Suprapubic skin (tissue), 4 donors: ENCODE results near the gene PIGX. TPM values are rescaled to one million over a fixed set of nuclear protein-coding genes. Genes with fewer than 3 reads are reported as not detected.
A peak's percentile ranks its signal among the peaks of the same experiment; 100 is the strongest.

ENCODE experiments used
- DNase-seq, 2 donors: peaks; one replicate each; pipeline ENCODE4 v3.0.0-alpha.2; 2019; ENCODE audit warnings: low spot score in 2 of 2
- H3K27ac ChIP-seq: fragments of 200-600 bp; sonication (generic); one replicate; pipeline ENCODE4 v1.5.1; 2019
- H3K27me3 ChIP-seq: fragments of 200-600 bp; sonication (generic); one replicate; pipeline ENCODE4 v1.5.1; 2019
- H3K36me3 ChIP-seq: fragments of 200-600 bp; sonication (generic); one replicate; pipeline ENCODE4 v1.5.1; 2019
- H3K4me1 ChIP-seq: fragments of 200-600 bp; sonication (generic); one replicate; pipeline ENCODE4 v1.5.1; 2019
- H3K4me3 ChIP-seq: fragments of 200-600 bp; sonication (generic); one replicate; pipeline ENCODE4 v1.5.1; 2019; ENCODE audit warnings: mild to moderate bottlenecking
- H3K9me3 ChIP-seq: fragments of 200-600 bp; sonication (generic); one replicate; pipeline ENCODE4 v1.5.1; 2019
- EP300 ChIP-seq: sonication (generic); formaldehyde crosslinking; IDR thresholded peaks from one replicate; pipeline ENCODE4 v1.6.1; 2017; ENCODE audit warnings: antibody characterized with exemption
- POLR2A ChIP-seq, 2 donors: fragments of 450-650 bp; IDR thresholded peaks; one replicate each; pipeline ENCODE4 v1.6.1; 2017; ENCODE audit warnings: antibody characterized with exemption in 2 of 2, mild to moderate bottlenecking in 2 of 2, moderate library complexity in 2 of 2
- POLR2AphosphoS5 ChIP-seq, 3 donors: sonication (generic); formaldehyde crosslinking; IDR thresholded peaks; one replicate each; pipeline ENCODE4 v1.6.1; 2017; ENCODE audit warnings: antibody characterized with exemption in 3 of 3
- WGBS: methylation state at CpG from one replicate; pipeline ENCODE4 v1.1.5; 2018; 5-methylcytosine and 5-hydroxymethylcytosine counted together
- total RNA-seq, 4 donors: library from RNA; depleted of rRNA; stranded (reverse); fragments of >200 nt; gene quantifications; one replicate each; pipeline ENCODE4 v1.1.0, GENCODE V29; 2016
- TF ChIP-seq, protein P1 (sequence below), 2 donors: fragments of 200-600 bp in 1 of 2; fragments of 450-650 bp in 1 of 2; sonication (generic) in 1 of 2; IDR thresholded peaks; one replicate each; pipeline ENCODE4 v1.5.1; 2016 to 2019; ENCODE audit warnings: antibody characterized with exemption in 2 of 2, mild to moderate bottlenecking in 1 of 2, moderate library complexity in 1 of 2

PIGX gene
- total RNA-seq, 4 donors from 2014 or later = 16.3 to 30.7 (median 24.4) TPM

DNA sequence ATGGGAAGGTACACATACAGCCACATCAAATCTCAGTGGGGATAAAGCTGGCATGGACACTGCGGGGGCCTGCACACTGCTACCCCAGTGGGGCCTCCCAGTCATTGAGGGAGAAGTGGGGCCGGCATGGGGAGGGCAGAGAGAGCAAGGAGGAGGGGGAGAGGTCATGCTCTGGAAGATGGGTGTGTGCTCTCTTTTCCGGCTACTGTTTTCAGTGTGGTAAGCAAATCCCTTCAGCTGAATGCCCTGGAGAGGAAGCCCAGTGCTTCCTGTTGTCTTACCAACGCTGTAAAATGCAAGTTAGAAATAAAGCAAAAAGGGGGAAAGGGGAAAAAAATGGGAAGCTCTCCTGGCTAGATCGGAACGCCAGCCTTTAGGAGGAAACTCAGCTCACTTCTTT lies 41.8 kb upstream of the PIGX start:
- no peak for DNase-seq
- no peaks in the 10 kb centered on the region for H3K27me3 ChIP-seq
- 26% methylated on average over 6 of the region's 6 CpGs for WGBS
- H3K36me3 ChIP-seq = no peaks in the 10 kb centered on the region
- no peak for TF ChIP-seq EP300
- TF ChIP-seq POLR2A (IDR thresholded peaks at IDR 0.05) = no peak
- no peak for TF ChIP-seq POLR2AphosphoS5 (IDR thresholded peaks at IDR 0.05)
- TF ChIP-seq, protein P1, sequence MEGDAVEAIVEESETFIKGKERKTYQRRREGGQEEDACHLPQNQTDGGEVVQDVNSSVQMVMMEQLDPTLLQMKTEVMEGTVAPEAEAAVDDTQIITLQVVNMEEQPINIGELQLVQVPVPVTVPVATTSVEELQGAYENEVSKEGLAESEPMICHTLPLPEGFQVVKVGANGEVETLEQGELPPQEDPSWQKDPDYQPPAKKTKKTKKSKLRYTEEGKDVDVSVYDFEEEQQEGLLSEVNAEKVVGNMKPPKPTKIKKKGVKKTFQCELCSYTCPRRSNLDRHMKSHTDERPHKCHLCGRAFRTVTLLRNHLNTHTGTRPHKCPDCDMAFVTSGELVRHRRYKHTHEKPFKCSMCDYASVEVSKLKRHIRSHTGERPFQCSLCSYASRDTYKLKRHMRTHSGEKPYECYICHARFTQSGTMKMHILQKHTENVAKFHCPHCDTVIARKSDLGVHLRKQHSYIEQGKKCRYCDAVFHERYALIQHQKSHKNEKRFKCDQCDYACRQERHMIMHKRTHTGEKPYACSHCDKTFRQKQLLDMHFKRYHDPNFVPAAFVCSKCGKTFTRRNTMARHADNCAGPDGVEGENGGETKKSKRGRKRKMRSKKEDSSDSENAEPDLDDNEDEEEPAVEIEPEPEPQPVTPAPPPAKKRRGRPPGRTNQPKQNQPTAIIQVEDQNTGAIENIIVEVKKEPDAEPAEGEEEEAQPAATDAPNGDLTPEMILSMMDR (IDR thresholded peaks at IDR 0.05) = no peak
- no peak overlapping the region for H3K4me3 ChIP-seq
- H3K9me3 ChIP-seq = no peaks in the 10 kb centered on the region
- no peak overlapping the region for H3K27ac ChIP-seq
- no peaks in the 10 kb centered on the region for H3K4me1 ChIP-seq

DNA sequence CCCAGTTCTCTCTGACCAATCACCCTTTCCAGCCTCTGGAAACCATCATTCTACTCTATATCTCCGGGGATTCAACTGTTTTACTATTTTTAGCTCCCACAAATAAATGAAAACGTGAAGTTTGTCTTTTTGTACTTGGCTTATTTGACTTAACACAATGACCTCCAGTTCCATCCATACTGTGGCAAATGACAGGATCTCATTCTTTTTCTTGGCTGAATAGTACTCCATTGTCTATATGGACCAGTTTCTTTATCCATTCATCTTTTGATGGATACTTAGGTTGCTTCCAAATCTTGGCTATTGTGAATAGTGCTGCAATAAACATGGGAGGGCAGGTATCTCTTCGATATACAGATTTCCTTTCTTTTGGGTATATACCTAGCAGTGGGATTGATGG lies 38.5 kb upstream of the PIGX start:
- H3K9me3 ChIP-seq = no peaks in the 10 kb centered on the region
- peaks cover 4% of the 10 kb centered on the region for H3K27me3 ChIP-seq
- WGBS = 84% methylated on average over 3 of the region's 3 CpGs
- TF ChIP-seq, protein P1 (IDR thresholded peaks at IDR 0.05) = no peak
- TF ChIP-seq POLR2A (IDR thresholded peaks at IDR 0.05) = no peak
- TF ChIP-seq EP300 = no peak
- no peak for TF ChIP-seq POLR2AphosphoS5 (IDR thresholded peaks at IDR 0.05)
- H3K4me3 ChIP-seq = no peak overlapping the region
- no peak for DNase-seq
- H3K36me3 ChIP-seq = no peaks in the 10 kb centered on the region
- H3K4me1 ChIP-seq = no peaks in the 10 kb centered on the region
- H3K27ac ChIP-seq = no peak overlapping the region

DNA sequence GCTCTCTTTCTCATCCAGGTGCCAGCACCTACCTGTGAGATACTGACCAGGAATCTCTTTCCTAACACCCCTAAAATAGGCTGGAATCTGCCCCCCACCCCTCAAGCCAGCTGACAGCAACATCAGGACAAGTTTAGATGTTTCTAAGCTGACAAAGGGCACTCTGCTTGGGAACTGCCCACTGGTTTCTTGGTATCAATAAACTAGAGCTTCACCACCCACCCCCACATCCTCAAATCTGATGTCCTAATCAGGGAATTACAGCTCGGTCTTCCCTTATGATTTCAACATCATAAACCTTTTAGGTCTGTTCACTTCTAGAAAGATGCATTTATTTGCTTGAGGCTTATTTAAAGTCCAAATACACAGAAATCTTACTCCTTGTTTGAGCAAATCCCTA lies 34.8 kb upstream of the PIGX start:
- WGBS = 74% methylated on average over 1 of the region's 1 CpG
- no peaks in the 10 kb centered on the region for H3K9me3 ChIP-seq
- peaks cover 4% of the 10 kb centered on the region for H3K27me3 ChIP-seq
- no peaks in the 10 kb centered on the region for H3K4me1 ChIP-seq
- no peak overlapping the region for H3K4me3 ChIP-seq
- no peak for DNase-seq
- TF ChIP-seq, protein P1 (IDR thresholded peaks at IDR 0.05) = no peak
- TF ChIP-seq POLR2AphosphoS5 (IDR thresholded peaks at IDR 0.05) (no peak), POLR2A (IDR thresholded peaks at IDR 0.05) (no peak)
- H3K27ac ChIP-seq = no peak overlapping the region
- no peaks in the 10 kb centered on the region for H3K36me3 ChIP-seq

DNA sequence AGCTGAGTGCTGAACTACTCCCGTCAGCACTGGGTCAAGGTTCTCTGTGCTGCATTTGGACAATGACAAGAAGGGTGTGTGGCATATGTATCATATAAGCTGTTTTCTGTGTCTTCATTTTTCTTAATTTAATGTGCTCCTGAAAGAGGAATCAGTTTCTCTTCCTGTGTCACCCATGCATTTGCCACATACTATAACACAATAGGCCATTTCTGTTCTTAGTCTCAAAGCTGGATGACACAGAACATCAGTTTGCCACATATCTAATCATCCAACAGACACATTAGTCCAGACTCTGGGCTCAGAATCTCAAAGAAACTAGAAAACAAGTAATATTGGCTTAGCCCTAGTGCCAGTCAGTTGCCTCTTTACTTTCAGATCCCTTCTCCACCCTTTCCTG lies 34.2 kb upstream of the PIGX start:
- TF ChIP-seq EP300 = no peak
- TF ChIP-seq, protein P1 (IDR thresholded peaks at IDR 0.05) = no peak
- TF ChIP-seq POLR2AphosphoS5 (IDR thresholded peaks at IDR 0.05) = no peak
- no peak for TF ChIP-seq POLR2A (IDR thresholded peaks at IDR 0.05)
- no peak for DNase-seq
- H3K27me3 ChIP-seq = peaks cover 4% of the 10 kb centered on the region
- H3K9me3 ChIP-seq = no peaks in the 10 kb centered on the region
- no peaks in the 10 kb centered on the region for H3K36me3 ChIP-seq
- no peaks in the 10 kb centered on the region for H3K4me1 ChIP-seq
- no peak overlapping the region for H3K4me3 ChIP-seq
- H3K27ac ChIP-seq = no peak overlapping the region
- WGBS = 46% methylated on average over 1 of the region's 1 CpG

DNA sequence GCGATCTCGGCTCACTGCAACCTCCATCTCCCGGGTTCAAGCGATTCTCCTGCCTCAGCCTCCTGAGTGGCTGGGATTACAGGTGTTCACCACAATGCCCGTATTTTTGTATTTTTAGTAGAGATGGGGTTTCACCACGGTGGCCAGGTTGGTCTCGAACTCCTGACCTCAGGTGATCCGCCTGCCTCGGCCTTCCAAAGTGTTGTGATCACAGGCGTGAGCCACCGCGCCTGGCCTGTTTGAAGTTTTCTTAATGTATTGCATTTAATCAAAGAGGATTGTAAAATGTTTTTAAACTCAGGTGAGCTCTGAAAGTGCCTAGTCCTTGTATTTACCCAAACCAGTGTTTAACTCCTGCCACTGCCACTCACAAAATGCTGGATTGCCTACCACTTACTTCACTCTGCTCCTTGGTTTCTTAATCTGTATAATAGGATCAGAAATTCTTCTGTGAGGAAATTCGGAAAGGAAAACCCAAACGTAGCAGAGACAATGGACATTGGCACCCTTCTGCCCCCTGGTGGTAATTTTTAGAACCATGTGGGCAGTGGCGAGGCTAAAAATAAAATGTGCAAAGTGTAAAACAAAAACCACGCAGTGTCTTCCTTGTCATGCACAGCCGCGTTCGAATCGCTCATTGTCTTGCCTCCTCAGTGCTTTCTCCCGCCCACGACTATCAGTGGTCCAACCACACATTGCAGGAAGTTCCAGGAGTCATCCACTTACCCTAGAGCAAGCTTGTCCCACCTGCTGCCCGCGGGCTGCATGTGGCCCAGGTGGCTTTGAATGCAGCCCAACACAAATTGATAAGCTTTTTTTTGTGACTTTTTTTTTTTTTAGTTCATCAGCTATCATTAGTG lies 27.4 kb upstream of the PIGX start:
- DNase-seq = peak in 1 of 2 donors; percentile 72
- no peaks in the 10 kb centered on the region for H3K27me3 ChIP-seq
- H3K4me1 ChIP-seq = peaks cover 17% of the 10 kb centered on the region
- H3K9me3 ChIP-seq = no peaks in the 10 kb centered on the region
- H3K27ac ChIP-seq = no peak overlapping the region
- no peak for TF ChIP-seq EP300
- TF ChIP-seq, protein P1 (IDR thresholded peaks at IDR 0.05) = peak; percentile 80 to 89
- no peak overlapping the region for H3K4me3 ChIP-seq
- 40% methylated on average over 24 of the region's 24 CpGs for WGBS
- no peaks in the 10 kb centered on the region for H3K36me3 ChIP-seq
